ENCODE measurements around the gene GP9. TPM values are rescaled to one million over a fixed set of nuclear protein-coding genes. Genes with fewer than 3 reads are reported as not detected.

The GP9 gene
- total RNA-seq, 1 experiment from 2014 or later: not detected

- BruUV-seq (replicated peaks): no TSS peak
- intact Hi-C loops (cut with micrococcal nuclease; ENCODE audit: unreplicated experiment): no loop called here
Measured at GRCh38 chr3:129014793-129015345, 45.7 kb upstream of the GP9 start.

GRCh38 chr3:129015388-129016105 lies 45.0 kb upstream of the GP9 start:
- CTCF ChIA-PET: interaction anchor here (0.6 to 1.4 kb wide), 2 partner anchors 45 to 775 kb away, joined by 6 read pairs; no protein-coding TSS in a partner anchor
- no peak overlapping the region for H3K4me3 ChIP-seq (ENCODE audit: low read depth, low read length, poor library complexity, severe bottlenecking)
- H3K27me3 ChIP-seq (replicated peaks; ENCODE audit: insufficient read depth, low read depth, low read length, poor library complexity): no peaks in the 10 kb centered on the region
- H3K4me1 ChIP-seq (ENCODE audit: insufficient read depth, low read length, poor library complexity, severe bottlenecking): peaks cover 7% of the 10 kb centered on the region
- no peaks in the 10 kb centered on the region for H3K9me3 ChIP-seq (ENCODE audit: low read depth, low read length, poor library complexity, severe bottlenecking)
- no peaks in the 10 kb centered on the region for H3K36me3 ChIP-seq (ENCODE audit: insufficient read depth, low read length, poor library complexity, severe bottlenecking)
- no peak for DNase-seq (ENCODE audit: low spot score)
- H3K27ac ChIP-seq (ENCODE audit: low read depth, low read length, poor library complexity, severe bottlenecking): peak overlapping the region; percentile 2
- intact Hi-C loops (cut with micrococcal nuclease; ENCODE audit: unreplicated experiment): no loop called here
- POLR2A ChIA-PET (ENCODE audit: low non-redundant PET): no interaction called here
- no TSS peak for BruUV-seq (replicated peaks)
- TF ChIP-seq EZH2 (IDR thresholded peaks at IDR 0.05; ENCODE audit: borderline replicate concordance, low read depth, low read length, poor library complexity, severe bottlenecking) (no peak), CTCF (conservative IDR thresholded peaks at IDR 0.05; ENCODE audit: low read depth, low read length) (no peak)

More at GRCh38 chr3:129014793-129015345, 45.7 kb upstream of the GP9 start:
- CTCF ChIA-PET: no interaction called here
- TF ChIP-seq CTCF (conservative IDR thresholded peaks at IDR 0.05; ENCODE audit: low read depth, low read length): no peak
- TF ChIP-seq EZH2 (IDR thresholded peaks at IDR 0.05; ENCODE audit: borderline replicate concordance, low read depth, low read length, poor library complexity, severe bottlenecking): no peak
- Histone ChIP-seq H3K27me3 (replicated peaks; ENCODE audit: insufficient read depth, low read depth, low read length, poor library complexity) (no peaks in the 10 kb centered on the region), H3K9me3 (ENCODE audit: low read depth, low read length, poor library complexity, severe bottlenecking) (no peaks in the 10 kb centered on the region), H3K4me1 (ENCODE audit: insufficient read depth, low read length, poor library complexity, severe bottlenecking) (peaks cover 7% of the 10 kb centered on the region), H3K36me3 (ENCODE audit: insufficient read depth, low read length, poor library complexity, severe bottlenecking) (no peaks in the 10 kb centered on the region), H3K4me3 (ENCODE audit: low read depth, low read length, poor library complexity, severe bottlenecking) (no peak overlapping the region), H3K27ac (ENCODE audit: low read depth, low read length, poor library complexity, severe bottlenecking) (no peak overlapping the region)
- POLR2A ChIA-PET (ENCODE audit: low non-redundant PET): no interaction called here
- DNase-seq (ENCODE audit: low spot score): no peak

- BruUV-seq (replicated peaks): no TSS peak
Measured at GRCh38 chr3:129016356-129016719, 44.2 kb upstream of the GP9 start.

More at GRCh38 chr3:129016356-129016719, 44.2 kb upstream of the GP9 start:
- no peak for DNase-seq (ENCODE audit: low spot score)
- TF ChIP-seq CTCF (conservative IDR thresholded peaks at IDR 0.05; ENCODE audit: low read depth, low read length) (0 out of 2 replicates have a peak, but pooled peaks have one; percentile 8), EZH2 (IDR thresholded peaks at IDR 0.05; ENCODE audit: borderline replicate concordance, low read depth, low read length, poor library complexity, severe bottlenecking) (no peak)
- H3K9me3 ChIP-seq (ENCODE audit: low read depth, low read length, poor library complexity, severe bottlenecking): no peaks in the 10 kb centered on the region
- CTCF ChIA-PET: interaction anchor here (0.6 to 1.4 kb wide), 3 partner anchors 46 to 774 kb away, joined by 3 to 6 read pairs (median 6); no protein-coding TSS in a partner anchor
- H3K36me3 ChIP-seq (ENCODE audit: insufficient read depth, low read length, poor library complexity, severe bottlenecking): no peaks in the 10 kb centered on the region
- intact Hi-C loops (cut with micrococcal nuclease; ENCODE audit: unreplicated experiment): no loop called here
- H3K4me3 ChIP-seq (ENCODE audit: low read depth, low read length, poor library complexity, severe bottlenecking): no peak overlapping the region
- H3K4me1 ChIP-seq (ENCODE audit: insufficient read depth, low read length, poor library complexity, severe bottlenecking): peaks cover 7% of the 10 kb centered on the region
- no peaks in the 10 kb centered on the region for H3K27me3 ChIP-seq (replicated peaks; ENCODE audit: insufficient read depth, low read depth, low read length, poor library complexity)
- peak overlapping the region; percentile 2 for H3K27ac ChIP-seq (ENCODE audit: low read depth, low read length, poor library complexity, severe bottlenecking)
- POLR2A ChIA-PET (ENCODE audit: low non-redundant PET): no interaction called here

All from A673 (cell line).